WTC11 (cell line): ENCODE measurements around the gene DACH2. TPM values are rescaled to one million over a fixed set of nuclear protein-coding genes. Genes with fewer than 3 reads are reported as not detected.
A peak's percentile ranks its signal among the peaks of the same experiment; 100 is the strongest.

ENCODE experiments used
- ATAC-seq: fragments of 200-7000 bp; cut with Tn5 transposase; 2 replicates; pipeline ENCODE4 v1.10.0; 2021; ENCODE audit warnings: mild to moderate bottlenecking, moderate library complexity
- Bru-seq: library from RNA; stranded (reverse); fragments of 400-500 nt; gene quantifications from one replicate; lab custom pipeline; 2021; lab: Mats Ljungman, UMichigan
- CTCF ChIA-PET: fragments of 300-600 bp; sonication (Branson Sonifier 250); formaldehyde crosslinking; loops from one replicate; lab custom pipeline; 2021; ENCODE audit warnings: antibody characterized with exemption; lab: Charles Lee
- POLR2A ChIA-PET: fragments of 350-600 bp; sonication (Branson Sonifier 250); formaldehyde crosslinking; loops from one replicate; lab custom pipeline; 2021; ENCODE audit warnings: antibody characterized with exemption; lab: Charles Lee
- DNase-seq: peaks from one replicate; pipeline ENCODE4 v3.0.0; 2021; ENCODE audit warnings: low spot score
- H3K27ac Mint-ChIP-seq: 2 replicates; pipeline ENCODE4 v1.8.0; 2021; ENCODE audit warnings: mixed read lengths
- H3K27me3 Mint-ChIP-seq: 2 replicates; pipeline ENCODE4 v1.8.0; 2021; ENCODE audit warnings: low read depth, mild to moderate bottlenecking, moderate library complexity, mixed read lengths
- H3K36me3 Mint-ChIP-seq: 2 replicates; pipeline ENCODE4 v1.8.0; 2021; ENCODE audit warnings: mixed read lengths
- H3K4me1 Mint-ChIP-seq: 2 replicates; pipeline ENCODE4 v1.8.0; 2022; ENCODE audit warnings: mixed read lengths
- H3K4me3 Mint-ChIP-seq: 2 replicates; pipeline ENCODE4 v1.8.0; 2021; ENCODE audit warnings: mild to moderate bottlenecking, moderate library complexity, mixed read lengths
- H3K9me3 Mint-ChIP-seq: 2 replicates; pipeline ENCODE4 v1.8.0; 2021; ENCODE audit warnings: mixed read lengths
- ATF1 ChIP-seq: sonication (generic); formaldehyde crosslinking; IDR thresholded peaks from 2 replicates; pipeline ENCODE4 v1.8.1; 2023; ENCODE audit warnings: mild to moderate bottlenecking, moderate library complexity, missing genetic modification reagents
- CREM ChIP-seq: sonication (generic); formaldehyde crosslinking; IDR thresholded peaks from 2 replicates; pipeline ENCODE4 v1.8.1; 2022; ENCODE audit warnings: mild to moderate bottlenecking, missing genetic modification reagents, moderate library complexity
- FOXJ3 ChIP-seq: sonication (generic); formaldehyde crosslinking; IDR thresholded peaks from 2 replicates; pipeline ENCODE4 v1.9.0; 2021; ENCODE audit warnings: missing genetic modification reagents, mild to moderate bottlenecking, borderline replicate concordance
- FOXK1 ChIP-seq: sonication (generic); formaldehyde crosslinking; IDR thresholded peaks from 2 replicates; pipeline ENCODE4 v1.8.0; 2022; ENCODE audit warnings: mild to moderate bottlenecking, moderate library complexity, missing genetic modification reagents
- GABPB1 ChIP-seq: sonication (generic); formaldehyde crosslinking; IDR thresholded peaks from 2 replicates; pipeline ENCODE4 v1.8.1; 2023; ENCODE audit warnings: mild to moderate bottlenecking, missing genetic modification reagents
- IRF2 ChIP-seq: sonication (generic); formaldehyde crosslinking; IDR thresholded peaks from 2 replicates; pipeline ENCODE4 v1.8.0; 2022; ENCODE audit warnings: low read depth, missing genetic modification reagents, borderline replicate concordance
- NFATC4 ChIP-seq: fragments of 250-450 bp; sonication (Bioruptor Pico); IDR thresholded peaks from 2 replicates; pipeline ENCODE4 v1.9.0; 2021; ENCODE audit warnings: mild to moderate bottlenecking
- NFYB ChIP-seq: sonication (generic); formaldehyde crosslinking; conservative IDR thresholded peaks from 2 replicates; pipeline ENCODE4 v1.8.0; 2022; ENCODE audit warnings: low read depth, missing genetic modification reagents
- NR1H2 ChIP-seq: sonication (generic); formaldehyde crosslinking; IDR thresholded peaks from 2 replicates; pipeline ENCODE4 v1.9.0; 2021; ENCODE audit warnings: mild to moderate bottlenecking, moderate library complexity, missing genetic modification reagents
- RORB ChIP-seq: fragments of 250-450 bp; sonication (Bioruptor Pico); IDR thresholded peaks from 2 replicates; pipeline ENCODE4 v1.9.0; 2021; ENCODE audit warnings: mild to moderate bottlenecking
- TP53 ChIP-seq: sonication (generic); formaldehyde crosslinking; IDR thresholded peaks from 2 replicates; pipeline ENCODE4 v1.8.1; 2023; ENCODE audit warnings: mild to moderate bottlenecking, missing genetic modification reagents
- ZNF263 ChIP-seq: sonication (generic); formaldehyde crosslinking; IDR thresholded peaks from 2 replicates; pipeline ENCODE4 v1.8.1; 2022; ENCODE audit warnings: low read depth, mild to moderate bottlenecking, moderate library complexity, missing genetic modification reagents
- ZNF416 ChIP-seq: fragments of 250-450 bp; sonication (Bioruptor Pico); IDR thresholded peaks from 2 replicates; pipeline ENCODE4 v1.9.0; 2021; ENCODE audit warnings: mild to moderate bottlenecking, inconsistent platforms
- long read RNA-seq, 3 experiments: library from RNA in 1 of 3; library from capped mRNA in 1 of 3; library from polyadenylated mRNA in 1 of 3; unstranded in 2 of 3; stranded (forward) in 1 of 3; transcript quantifications; one replicate each; pipeline ENCODE4 v2.0.0, GENCODE V29; 2021
- total RNA-seq: library from RNA; stranded (reverse); gene quantifications from 3 replicates; pipeline ENCODE4 v1.2.3, GENCODE V29; 2021
- TF ChIP-seq, protein P1 (sequence below): sonication (generic); formaldehyde crosslinking; IDR thresholded peaks from 2 replicates; pipeline ENCODE4 v1.8.1; 2022; ENCODE audit warnings: low read depth, mild to moderate bottlenecking, moderate library complexity, missing genetic modification reagents, borderline replicate concordance
- TF ChIP-seq, protein P2 (sequence below): fragments of 250-450 bp; sonication (Bioruptor Pico); IDR thresholded peaks from 2 replicates; pipeline ENCODE4 v2.1.2; 2022; ENCODE audit warnings: mild to moderate bottlenecking, moderate library complexity
- TF ChIP-seq, protein P3 (sequence below): sonication (generic); formaldehyde crosslinking; IDR thresholded peaks from 2 replicates; pipeline ENCODE4 v1.8.1; 2022; ENCODE audit warnings: missing genetic modification reagents, borderline replicate concordance
- TF ChIP-seq, protein P4 (sequence below): fragments of 250-450 bp; sonication (Bioruptor Pico); conservative IDR thresholded peaks from 2 replicates; pipeline ENCODE4 v1.9.0; 2021; ENCODE audit warnings: mild to moderate bottlenecking
- TF ChIP-seq, protein P5 (sequence below): sonication (generic); formaldehyde crosslinking; conservative IDR thresholded peaks from 2 replicates; pipeline ENCODE4 v1.8.1; 2023; ENCODE audit warnings: mild to moderate bottlenecking, low read depth, missing genetic modification reagents, moderate library complexity

The DACH2 gene
- 2.6 to 3.5 TPM (median 3.1 TPM) in 3 replicates for total RNA-seq
- percentile 46 among the genes with signal in this experiment for Bru-seq, nascent RNA
- long read RNA-seq, experiment 1, partial matches to known transcripts = 0 of 9 reads
- long read RNA-seq, experiment 1, other reads (novel, unspliced or antisense) = 9 of 9 reads
- long read RNA-seq, experiment 2, partial matches to known transcripts = 0 of 4 reads
- long read RNA-seq, experiment 2, other reads (novel, unspliced or antisense) = 4 of 4 reads
- long read RNA-seq, experiment 3 = 0 reads

DNA sequence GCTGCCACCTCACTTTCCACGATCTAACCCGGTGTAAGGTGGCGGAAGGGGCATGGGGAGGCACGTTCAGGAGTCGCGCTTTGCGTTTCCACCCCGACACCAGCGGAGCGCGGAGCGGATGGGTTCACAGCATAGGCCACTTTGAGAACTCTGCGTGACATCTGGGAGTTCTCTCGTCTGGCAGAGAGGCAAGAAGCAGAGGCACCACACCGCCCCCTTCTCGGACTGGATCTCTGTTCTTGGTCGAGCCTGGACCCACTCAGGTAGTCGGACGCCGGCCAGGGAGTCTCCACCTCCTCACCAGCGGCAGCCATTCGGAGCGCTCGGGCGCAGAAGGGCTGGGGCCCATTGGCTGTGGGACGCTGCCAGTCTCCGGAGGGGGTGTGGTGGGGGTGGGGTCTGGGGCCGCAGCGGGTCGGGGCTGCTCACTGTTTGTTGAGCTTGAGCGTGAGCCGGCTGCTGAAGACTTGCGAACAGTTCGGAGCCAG lies at the start of gene DACH2:
Gene DACH2 (plus strand): TSS at position 428 of the 488 bp plus-strand sequence.
- DNase-seq (peak; percentile 87), ATAC-seq (peak; percentile 98)
- Mint-ChIP-seq H3K27ac (peak within 1 kb of the TSS; percentile 74; the same call in 1 of the 2 replicates), H3K4me1 (peaks cover 36% of the 10 kb centered on the region), H3K4me3 (peak within 1 kb of the TSS; percentile 90), H3K27me3 (peaks cover 40% of the 10 kb centered on the region), H3K36me3 (no peaks in the 10 kb centered on the region), H3K9me3 (no peaks in the 10 kb centered on the region)
- ChIA-PET POLR2A (no interaction called here), CTCF (interaction anchor here (1.2 to 1.3 kb wide), 2 partner anchors 23 to 26 kb away, joined by 3 read pairs; no protein-coding TSS in a partner anchor)
- TF ChIP-seq NFATC4 (no peak), NFYB (CRISPR knock-in tag) (peak; percentile 75)

DNA sequence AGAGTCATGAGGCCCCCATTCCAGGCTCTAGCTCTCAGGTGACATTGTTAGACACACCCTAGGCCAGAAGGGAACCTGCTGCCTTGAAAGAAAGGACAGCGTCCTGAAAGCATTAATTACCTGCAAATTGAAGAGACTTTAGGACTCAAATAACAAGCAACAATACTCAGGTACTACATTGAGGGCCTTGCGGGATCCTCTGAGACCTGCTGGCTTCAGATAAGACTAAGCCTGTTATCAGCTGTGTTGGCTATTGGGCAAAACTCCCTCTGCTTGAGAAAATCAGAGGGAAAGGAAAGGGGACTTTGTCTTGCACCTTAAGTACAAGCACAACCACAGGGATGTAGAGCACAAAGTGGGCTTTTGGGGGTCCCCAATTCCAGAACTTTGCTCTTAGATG lies 45.9 kb upstream of the DACH2 start:
- peaks cover 16% of the 10 kb centered on the region; the same call in 1 of the 2 replicates for H3K9me3 Mint-ChIP-seq
- H3K4me1 Mint-ChIP-seq = no peaks in the 10 kb centered on the region; the same call in 1 of the 2 replicates
- no peak overlapping the region for H3K4me3 Mint-ChIP-seq
- ATAC-seq = no peak
- no peaks in the 10 kb centered on the region for H3K27me3 Mint-ChIP-seq
- H3K36me3 Mint-ChIP-seq = peaks cover 9% of the 10 kb centered on the region
- POLR2A ChIA-PET = no interaction called here
- TF ChIP-seq, protein P1, sequence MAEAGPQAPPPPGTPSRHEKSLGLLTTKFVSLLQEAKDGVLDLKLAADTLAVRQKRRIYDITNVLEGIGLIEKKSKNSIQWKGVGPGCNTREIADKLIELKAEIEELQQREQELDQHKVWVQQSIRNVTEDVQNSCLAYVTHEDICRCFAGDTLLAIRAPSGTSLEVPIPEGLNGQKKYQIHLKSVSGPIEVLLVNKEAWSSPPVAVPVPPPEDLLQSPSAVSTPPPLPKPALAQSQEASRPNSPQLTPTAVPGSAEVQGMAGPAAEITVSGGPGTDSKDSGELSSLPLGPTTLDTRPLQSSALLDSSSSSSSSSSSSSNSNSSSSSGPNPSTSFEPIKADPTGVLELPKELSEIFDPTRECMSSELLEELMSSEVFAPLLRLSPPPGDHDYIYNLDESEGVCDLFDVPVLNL (CRISPR knock-in tag) = no peak
- TF ChIP-seq, protein P2, sequence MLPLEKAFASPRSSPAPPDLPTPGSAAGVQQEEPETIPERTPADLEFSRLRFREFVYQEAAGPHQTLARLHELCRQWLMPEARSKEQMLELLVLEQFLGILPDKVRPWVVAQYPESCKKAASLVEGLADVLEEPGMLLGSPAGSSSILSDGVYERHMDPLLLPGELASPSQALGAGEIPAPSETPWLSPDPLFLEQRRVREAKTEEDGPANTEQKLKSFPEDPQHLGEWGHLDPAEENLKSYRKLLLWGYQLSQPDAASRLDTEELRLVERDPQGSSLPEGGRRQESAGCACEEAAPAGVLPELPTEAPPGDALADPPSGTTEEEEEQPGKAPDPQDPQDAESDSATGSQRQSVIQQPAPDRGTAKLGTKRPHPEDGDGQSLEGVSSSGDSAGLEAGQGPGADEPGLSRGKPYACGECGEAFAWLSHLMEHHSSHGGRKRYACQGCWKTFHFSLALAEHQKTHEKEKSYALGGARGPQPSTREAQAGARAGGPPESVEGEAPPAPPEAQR (CRISPR knock-in tag) = no peak
- TF ChIP-seq, protein P3, sequence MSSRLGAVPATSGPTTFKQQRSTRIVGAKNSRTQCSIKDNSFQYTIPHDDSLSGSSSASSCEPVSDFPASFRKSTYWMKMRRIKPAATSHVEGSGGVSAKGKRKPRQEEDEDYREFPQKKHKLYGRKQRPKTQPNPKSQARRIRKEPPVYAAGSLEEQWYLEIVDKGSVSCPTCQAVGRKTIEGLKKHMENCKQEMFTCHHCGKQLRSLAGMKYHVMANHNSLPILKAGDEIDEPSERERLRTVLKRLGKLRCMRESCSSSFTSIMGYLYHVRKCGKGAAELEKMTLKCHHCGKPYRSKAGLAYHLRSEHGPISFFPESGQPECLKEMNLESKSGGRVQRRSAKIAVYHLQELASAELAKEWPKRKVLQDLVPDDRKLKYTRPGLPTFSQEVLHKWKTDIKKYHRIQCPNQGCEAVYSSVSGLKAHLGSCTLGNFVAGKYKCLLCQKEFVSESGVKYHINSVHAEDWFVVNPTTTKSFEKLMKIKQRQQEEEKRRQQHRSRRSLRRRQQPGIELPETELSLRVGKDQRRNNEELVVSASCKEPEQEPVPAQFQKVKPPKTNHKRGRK (CRISPR knock-in tag) = no peak
- TF ChIP-seq ZNF416 (CRISPR knock-in tag) = no peak
- no peak for TF ChIP-seq FOXJ3 (CRISPR knock-in tag)
- TF ChIP-seq TP53 (CRISPR knock-in tag) = no peak
- TF ChIP-seq FOXK1 = no peak
- TF ChIP-seq NR1H2 (CRISPR knock-in tag) = no peak
- no peak for TF ChIP-seq IRF2 (CRISPR knock-in tag)
- TF ChIP-seq ZNF263 = no peak
- no peak for TF ChIP-seq ATF1
- TF ChIP-seq CREM = no peak
- TF ChIP-seq, protein P4, sequence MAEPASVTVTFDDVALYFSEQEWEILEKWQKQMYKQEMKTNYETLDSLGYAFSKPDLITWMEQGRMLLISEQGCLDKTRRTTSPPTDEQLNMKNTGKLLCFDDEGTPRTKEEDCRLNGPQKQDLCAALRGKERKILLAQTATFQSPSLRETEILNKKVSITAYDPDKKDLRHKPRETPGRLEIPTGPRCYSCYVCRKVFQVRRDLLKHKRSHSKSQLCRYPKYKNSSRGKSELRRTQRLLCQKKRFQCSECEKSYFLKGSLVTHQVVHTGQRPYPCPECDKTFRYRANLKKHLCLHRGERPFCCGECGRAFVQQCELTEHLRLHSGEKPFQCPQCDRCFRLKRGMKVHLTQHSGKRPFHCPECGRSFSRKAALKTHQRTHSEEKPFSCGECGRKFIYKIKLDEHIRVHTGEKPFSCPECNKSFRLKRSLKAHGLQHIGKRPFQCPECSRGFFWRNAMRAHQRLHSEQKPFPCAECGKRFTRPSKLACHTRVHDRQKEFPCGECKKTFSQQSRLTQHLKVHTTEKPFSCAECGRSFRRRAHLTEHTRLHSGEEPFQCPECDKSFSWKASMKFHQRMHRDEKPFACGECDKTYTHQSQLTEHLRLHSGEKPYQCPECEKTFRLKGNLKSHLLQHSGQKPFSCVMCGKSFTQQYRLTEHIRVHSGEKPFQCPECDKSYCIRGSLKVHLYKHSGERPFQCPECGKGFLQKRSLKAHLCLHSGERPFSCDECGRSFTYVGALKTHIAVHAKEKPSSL (CRISPR knock-in tag) = no peak
- no peak for TF ChIP-seq RORB (CRISPR knock-in tag)
- TF ChIP-seq, protein P5, sequence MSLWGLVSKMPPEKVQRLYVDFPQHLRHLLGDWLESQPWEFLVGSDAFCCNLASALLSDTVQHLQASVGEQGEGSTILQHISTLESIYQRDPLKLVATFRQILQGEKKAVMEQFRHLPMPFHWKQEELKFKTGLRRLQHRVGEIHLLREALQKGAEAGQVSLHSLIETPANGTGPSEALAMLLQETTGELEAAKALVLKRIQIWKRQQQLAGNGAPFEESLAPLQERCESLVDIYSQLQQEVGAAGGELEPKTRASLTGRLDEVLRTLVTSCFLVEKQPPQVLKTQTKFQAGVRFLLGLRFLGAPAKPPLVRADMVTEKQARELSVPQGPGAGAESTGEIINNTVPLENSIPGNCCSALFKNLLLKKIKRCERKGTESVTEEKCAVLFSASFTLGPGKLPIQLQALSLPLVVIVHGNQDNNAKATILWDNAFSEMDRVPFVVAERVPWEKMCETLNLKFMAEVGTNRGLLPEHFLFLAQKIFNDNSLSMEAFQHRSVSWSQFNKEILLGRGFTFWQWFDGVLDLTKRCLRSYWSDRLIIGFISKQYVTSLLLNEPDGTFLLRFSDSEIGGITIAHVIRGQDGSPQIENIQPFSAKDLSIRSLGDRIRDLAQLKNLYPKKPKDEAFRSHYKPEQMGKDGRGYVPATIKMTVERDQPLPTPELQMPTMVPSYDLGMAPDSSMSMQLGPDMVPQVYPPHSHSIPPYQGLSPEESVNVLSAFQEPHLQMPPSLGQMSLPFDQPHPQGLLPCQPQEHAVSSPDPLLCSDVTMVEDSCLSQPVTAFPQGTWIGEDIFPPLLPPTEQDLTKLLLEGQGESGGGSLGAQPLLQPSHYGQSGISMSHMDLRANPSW (CRISPR knock-in tag) = no peak
- TF ChIP-seq GABPB1 (CRISPR knock-in tag) = no peak
- TF ChIP-seq, all 79 proteins: peak for 0
- H3K27ac Mint-ChIP-seq = no peak overlapping the region
- CTCF ChIA-PET = no interaction called here
- no peak for DNase-seq
